Stimulated activated CD8-positive, alpha-beta memory T cell treated with anti-CD3 and anti-CD28 coated beads, Interleukin-4, amount 100 ng/mL, for 1 hour (primary cell): ENCODE data around the gene C1QTNF1.

Experiments used
- DNase-seq, 2 donors: peaks; one replicate each; pipeline ENCODE4 v3.0.0-alpha.2; 2020; ENCODE audit warnings: low read depth in 2 of 2, low spot score in 1 of 2

The C1QTNF1 gene

GRCh38 chr17:79090443-79091225, 66.7 kb downstream of the C1QTNF1 start:
- no peak for DNase-seq

- DNase-seq: no peak
Measured at GRCh38 chr17:79091226-79091670, 67.3 kb downstream of the C1QTNF1 start.

- DNase-seq: no peak
Measured at GRCh38 chr17:79092567-79092966, 68.6 kb downstream of the C1QTNF1 start.

- DNase-seq: no peak
Measured at GRCh38 chr17:79093270-79093669, 69.3 kb downstream of the C1QTNF1 start.

GRCh38 chr17:79094261-79094660, 70.3 kb downstream of the C1QTNF1 start:
- DNase-seq: no peak

- no peak for DNase-seq
Measured at GRCh38 chr17:79095345-79096055, 71.5 kb downstream of the C1QTNF1 start.

GRCh38 chr17:79096477-79096876, 72.5 kb downstream of the C1QTNF1 start:
- DNase-seq: no peak

- DNase-seq: no peak
Measured at GRCh38 chr17:79097226-79098055, 73.5 kb downstream of the C1QTNF1 start.

GRCh38 chr17:79098282-79098867, 74.4 kb downstream of the C1QTNF1 start:
- DNase-seq: no peak
